Testis (tissue), 3 donors: ENCODE data around the gene FAM8A1. TPM values are rescaled to one million over a fixed set of nuclear protein-coding genes. Genes with fewer than 3 reads are reported as not detected.

Experiments
- DNase-seq: peaks from one replicate; pipeline ENCODE4 v3.0.0-alpha.2; 2019
- H3K27ac ChIP-seq, 2 donors: fragments of 200-600 bp; sonication (generic); one replicate each; pipeline ENCODE4 v1.5.1; 2019
- H3K27me3 ChIP-seq: fragments of 200-600 bp; sonication (generic); one replicate; pipeline ENCODE4 v1.5.1; 2019
- H3K36me3 ChIP-seq: fragments of 200-600 bp; sonication (generic); one replicate; pipeline ENCODE4 v1.5.1; 2017; ENCODE audit warnings: low read depth; ENCODE audit errors: missing control alignments
- H3K4me1 ChIP-seq: fragments of 200-600 bp; sonication (generic); one replicate; pipeline ENCODE4 v1.5.1; 2019
- H3K4me3 ChIP-seq, 2 donors: fragments of 200-600 bp; sonication (generic); one replicate each; pipeline ENCODE4 v1.5.1; 2017 to 2019
- H3K9me3 ChIP-seq: fragments of 200-600 bp; sonication (generic); one replicate; pipeline ENCODE4 v1.5.1; 2017
- POLR2A ChIP-seq: fragments of 450-650 bp; IDR thresholded peaks from one replicate; pipeline ENCODE4 v1.6.1; 2017; ENCODE audit warnings: antibody characterized with exemption, mild to moderate bottlenecking, moderate library complexity
- WGBS, 2 donors: methylation state at CpG; one replicate each; pipeline ENCODE4 v1.1.5; 2018; 5-methylcytosine and 5-hydroxymethylcytosine counted together
- intact Hi-C: fragments of 100-400 bp; cut with DNase I; formaldehyde crosslinking; loops from one replicate; pipeline ENCODE4 v1.15.1; 2023; ENCODE audit warnings: low total_unique reads
- polyA plus RNA-seq: library from polyadenylated mRNA; stranded (reverse); fragments of 350-450 nt; fragmentation: Illumina TruSeq; extraction: RNeasy Lipid Tissue Mini Kit (QIAGEN cat#74804); gene quantifications from one replicate; pipeline ENCODE4 v1.2.3, GENCODE V29; 2014; ENCODE audit warnings: low read depth, low replicate concordance; ENCODE audit not compliant: insufficient read depth
- total RNA-seq, 2 donors: library from RNA; depleted of rRNA; stranded (reverse); fragments of >200 nt; gene quantifications; one replicate each; pipeline ENCODE4 v1.2.3, GENCODE V29; 2016
- TF ChIP-seq, protein P1 (sequence below), 3 experiments: fragments of 450-650 bp in 2 of 3; fragments of 200-600 bp in 1 of 3; sonication (generic) in 1 of 3; IDR thresholded peaks; one replicate each; pipeline ENCODE4 v1.5.1; 2016 to 2019; ENCODE audit warnings: antibody characterized with exemption in 3 of 3, mild to moderate bottlenecking in 2 of 3, moderate library complexity in 1 of 3

The FAM8A1 gene
- total and polyA plus RNA-seq, 3 donors from 2014 or later, result 26.8 to 39.7 (median 36.7) TPM

DNA sequence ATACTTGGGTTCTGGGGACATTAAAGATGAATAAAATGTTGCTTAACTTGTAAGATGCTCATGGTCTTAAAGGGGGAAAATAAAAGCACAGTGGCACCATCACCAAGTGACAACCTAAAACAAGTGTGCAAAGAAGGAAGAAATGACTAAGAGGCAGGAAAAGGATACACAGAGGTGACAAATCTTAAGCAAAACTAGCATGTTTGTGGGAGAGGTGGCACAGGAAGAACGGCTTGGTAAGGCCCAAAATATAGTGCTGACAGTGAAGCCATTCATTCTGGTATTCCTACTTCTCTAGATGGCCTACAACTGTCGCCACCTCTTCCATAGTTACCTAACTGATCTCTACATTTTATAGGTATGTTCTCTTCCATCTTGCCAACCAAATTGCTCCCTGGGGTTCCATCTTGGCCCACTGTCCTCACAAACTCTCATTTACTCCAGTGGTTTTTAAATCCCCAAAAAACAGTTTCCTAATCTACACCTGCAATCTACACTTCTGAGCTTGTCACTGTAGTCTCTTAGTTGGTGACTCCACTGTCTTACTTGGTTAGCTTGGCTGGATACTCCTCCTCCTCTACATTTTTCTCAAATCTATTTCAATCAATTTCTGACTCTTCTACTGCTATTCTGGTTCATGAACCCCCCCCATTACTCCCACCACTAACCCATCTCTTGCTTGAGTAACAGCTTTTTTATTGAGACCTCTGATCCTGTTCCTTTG is 33.5 kb downstream of the FAM8A1 start:
- DNase-seq, result no peak
- TF ChIP-seq POLR2A, result no peak
- TF ChIP-seq, protein P1, sequence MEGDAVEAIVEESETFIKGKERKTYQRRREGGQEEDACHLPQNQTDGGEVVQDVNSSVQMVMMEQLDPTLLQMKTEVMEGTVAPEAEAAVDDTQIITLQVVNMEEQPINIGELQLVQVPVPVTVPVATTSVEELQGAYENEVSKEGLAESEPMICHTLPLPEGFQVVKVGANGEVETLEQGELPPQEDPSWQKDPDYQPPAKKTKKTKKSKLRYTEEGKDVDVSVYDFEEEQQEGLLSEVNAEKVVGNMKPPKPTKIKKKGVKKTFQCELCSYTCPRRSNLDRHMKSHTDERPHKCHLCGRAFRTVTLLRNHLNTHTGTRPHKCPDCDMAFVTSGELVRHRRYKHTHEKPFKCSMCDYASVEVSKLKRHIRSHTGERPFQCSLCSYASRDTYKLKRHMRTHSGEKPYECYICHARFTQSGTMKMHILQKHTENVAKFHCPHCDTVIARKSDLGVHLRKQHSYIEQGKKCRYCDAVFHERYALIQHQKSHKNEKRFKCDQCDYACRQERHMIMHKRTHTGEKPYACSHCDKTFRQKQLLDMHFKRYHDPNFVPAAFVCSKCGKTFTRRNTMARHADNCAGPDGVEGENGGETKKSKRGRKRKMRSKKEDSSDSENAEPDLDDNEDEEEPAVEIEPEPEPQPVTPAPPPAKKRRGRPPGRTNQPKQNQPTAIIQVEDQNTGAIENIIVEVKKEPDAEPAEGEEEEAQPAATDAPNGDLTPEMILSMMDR (IDR thresholded peaks at IDR 0.05), result no peak
- H3K27me3 ChIP-seq, result no peaks in the 10 kb centered on the region
- H3K4me3 ChIP-seq, result no peak overlapping the region
- H3K9me3 ChIP-seq, result no peaks in the 10 kb centered on the region
- H3K36me3 ChIP-seq, result no peaks in the 10 kb centered on the region
- no peak overlapping the region for H3K27ac ChIP-seq
- intact Hi-C loops, result no loop called here
- no peaks in the 10 kb centered on the region for H3K4me1 ChIP-seq
- 86 to 89% methylated on average over 2 of the region's 2 CpGs for WGBS, 2 donors

DNA sequence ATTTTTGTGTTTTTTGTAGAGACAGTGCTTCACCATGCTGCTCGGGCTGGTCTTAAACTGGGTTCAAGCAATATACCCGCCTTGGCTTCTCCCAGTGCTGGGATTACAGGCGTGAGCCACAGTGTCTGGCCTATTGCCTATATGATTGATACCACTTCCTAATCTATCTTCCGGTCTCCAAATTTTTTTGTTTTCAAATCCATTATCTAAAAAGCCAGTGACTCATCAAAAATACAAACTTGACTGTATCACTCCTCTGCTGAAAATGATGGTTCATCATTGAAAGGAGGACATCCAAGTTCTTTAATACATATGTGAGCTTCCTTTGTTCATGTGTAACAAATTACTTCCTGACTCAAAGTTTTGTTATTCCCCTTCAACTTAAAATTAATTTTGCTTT is 35.5 kb downstream of the FAM8A1 start:
- Histone ChIP-seq H3K4me1 (no peaks in the 10 kb centered on the region), H3K9me3 (no peaks in the 10 kb centered on the region), H3K27ac (no peak overlapping the region), H3K27me3 (no peaks in the 10 kb centered on the region), H3K4me3 (no peak overlapping the region), H3K36me3 (no peaks in the 10 kb centered on the region)
- WGBS, 2 donors, result 96 to 98% methylated on average over 4 of the region's 4 CpGs
- no peak for DNase-seq
- intact Hi-C loops, result no loop called here
- TF ChIP-seq, protein P1 (IDR thresholded peaks at IDR 0.05), result no peak
- no peak for TF ChIP-seq POLR2A

DNA sequence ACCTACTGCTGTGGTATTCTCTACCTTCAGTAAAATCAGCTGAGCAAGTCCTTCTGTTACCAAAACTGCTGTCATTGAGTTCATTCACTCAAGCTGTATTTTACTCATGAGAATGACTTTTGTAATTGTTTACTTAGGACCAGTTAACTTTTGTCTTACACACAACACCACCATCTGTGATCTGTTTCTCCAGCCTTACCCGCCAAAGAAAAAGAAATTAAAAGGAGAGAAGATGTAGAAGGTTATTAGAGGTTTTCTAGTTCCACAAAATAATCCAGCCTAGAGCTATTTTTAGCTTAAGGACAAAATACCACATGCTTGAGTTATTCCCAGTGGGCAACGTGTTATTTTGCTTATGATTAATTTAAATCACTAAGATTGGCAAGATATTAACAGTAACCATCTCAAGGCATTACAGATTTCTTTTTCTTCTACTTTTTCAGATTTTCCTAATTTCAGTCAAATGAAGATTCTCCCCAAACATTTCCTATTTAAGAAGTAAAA is 38.2 kb downstream of the FAM8A1 start:
- H3K36me3 ChIP-seq, result no peaks in the 10 kb centered on the region
- H3K9me3 ChIP-seq, result no peaks in the 10 kb centered on the region
- H3K4me1 ChIP-seq, result no peaks in the 10 kb centered on the region
- H3K27ac ChIP-seq, result peak overlapping the region in 1 of 2 donors; percentile 12
- DNase-seq, result no peak
- 45 to 55% methylated on average over 2 of the region's 2 CpGs for WGBS, 2 donors
- intact Hi-C loops, result no loop called here
- TF ChIP-seq, protein P1 (IDR thresholded peaks at IDR 0.05), result no peak
- TF ChIP-seq POLR2A, result no peak
- H3K27me3 ChIP-seq, result no peaks in the 10 kb centered on the region
- no peak overlapping the region for H3K4me3 ChIP-seq

DNA sequence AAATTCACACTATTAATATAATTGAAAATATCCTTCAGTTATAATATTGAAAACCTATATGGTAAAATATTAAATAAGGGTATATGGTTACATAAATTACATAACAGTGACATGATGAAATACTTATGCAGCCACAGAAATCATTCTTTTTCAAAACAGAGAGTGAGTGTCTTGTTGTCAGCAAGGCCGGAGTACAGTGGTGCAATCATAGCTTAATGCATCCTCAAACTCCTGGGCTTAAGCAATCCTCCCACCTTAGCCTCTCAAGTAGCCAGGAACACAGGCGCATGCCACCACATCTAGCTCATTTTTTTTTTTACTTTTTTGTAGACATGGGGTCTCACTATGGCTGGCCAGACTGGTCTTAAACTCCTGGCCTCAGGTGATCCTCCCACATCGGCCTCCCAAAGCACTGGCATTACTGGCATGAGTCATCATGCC is 40.4 kb downstream of the FAM8A1 start:
- no peak overlapping the region for H3K4me3 ChIP-seq
- H3K27ac ChIP-seq, result no peak overlapping the region
- no peaks in the 10 kb centered on the region for H3K9me3 ChIP-seq
- no peak for DNase-seq
- 96 to 99% methylated on average over 3 of the region's 3 CpGs for WGBS, 2 donors
- intact Hi-C loops, result no loop called here
- H3K4me1 ChIP-seq, result no peaks in the 10 kb centered on the region
- TF ChIP-seq POLR2A, result no peak
- no peaks in the 10 kb centered on the region for H3K27me3 ChIP-seq
- H3K36me3 ChIP-seq, result no peaks in the 10 kb centered on the region

DNA sequence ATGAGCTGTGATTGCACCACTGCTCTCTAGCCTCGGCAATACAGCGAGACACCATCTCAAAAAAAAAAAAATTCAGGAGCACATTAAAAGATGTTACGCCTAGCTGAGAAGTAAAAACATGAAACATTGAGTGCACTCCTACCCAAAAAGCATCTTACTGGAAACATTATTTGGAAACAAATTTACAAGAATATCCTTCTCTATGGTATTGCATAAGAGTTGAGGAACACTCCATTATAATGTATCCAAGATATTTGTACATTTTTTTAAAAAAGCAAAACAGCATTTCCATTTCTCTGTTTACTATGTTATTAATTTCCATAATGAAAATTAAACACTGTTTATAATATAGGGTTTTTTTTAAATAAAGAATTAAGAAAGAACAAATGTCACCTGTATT is 48.6 kb downstream of the FAM8A1 start:
- Histone ChIP-seq H3K4me1 (no peaks in the 10 kb centered on the region), H3K27ac (no peak overlapping the region), H3K36me3 (no peaks in the 10 kb centered on the region), H3K27me3 (no peaks in the 10 kb centered on the region), H3K9me3 (no peaks in the 10 kb centered on the region), H3K4me3 (no peak overlapping the region)
- TF ChIP-seq, protein P1 (IDR thresholded peaks at IDR 0.05), result no peak
- TF ChIP-seq POLR2A, result no peak
- intact Hi-C loops, result no loop called here
- 74 to 84% methylated on average over 3 of the region's 3 CpGs for WGBS, 2 donors
- no peak for DNase-seq
